ENCODE results near the gene CSNK1A1.

- peak in 5 of 7 experiments; percentile 86 to 94 (median 91) for TF ChIP-seq CTCF (IDR thresholded peaks at IDR 0.05)
- no peak for TF ChIP-seq EP300 (IDR thresholded peaks at IDR 0.05)
Observed at GRCh38 chr5:149442563-149443182, 108.6 kb downstream of the CSNK1A1 start.
